Uterine smooth muscle cell (primary cell): ENCODE data around the gene LDLRAD1. TPM values are rescaled to one million over a fixed set of nuclear protein-coding genes. Genes with fewer than 3 reads are reported as not detected.

Experiments used
- total RNA-seq: library from RNA; depleted of rRNA; stranded (reverse); fragments of >200 nt; gene quantifications from 2 replicates; pipeline ENCODE4 v1.2.3, GENCODE V29; 2014

The LDLRAD1 gene
- under 0.01 TPM in 1 of 2 replicates, not detected in the other for total RNA-seq

GRCh38 chr1:54017979-54018378 lies at the start of gene LDLRAD1:
LDLRAD1 (minus strand) TSS chr1:54018186; CDS start chr1:54018112, 74 bp downstream.

GRCh38 chr1:54052934-54053744 lies 35.2 kb upstream of the LDLRAD1 start, which contains the start of the genes TCEANC2 and TMEM59:
TCEANC2 (plus strand) TSS chr1:54053608; CDS start chr1:54054423, 815 bp downstream.
TMEM59 (minus strand) TSS chr1:54053204; CDS start chr1:54053188, 16 bp downstream.

Other genes with a start within 250 kb of the LDLRAD1 start
- 17.6 and 47.7 TPM in 2 replicates for gene NDC1, start 179.9 kb downstream of the LDLRAD1 start, total RNA-seq
- 15.3 and 20.0 TPM in 2 replicates for gene YIPF1, start 128.4 kb downstream of the LDLRAD1 start, total RNA-seq
- gene DIO1, start 124.0 kb downstream of the LDLRAD1 start, total RNA-seq, result not detected in 2 replicates
- 23.0 and 24.8 TPM in 2 replicates for gene IFT25, start 72.5 kb downstream of the LDLRAD1 start, total RNA-seq
- 28.8 and 34.1 TPM in 2 replicates for gene LRRC42, start 71.8 kb downstream of the LDLRAD1 start, total RNA-seq
- 150 and 341 TPM in 2 replicates for gene TMEM59, start 35.0 kb upstream of the LDLRAD1 start, total RNA-seq
- 3.0 and 3.5 TPM in 2 replicates for gene TCEANC2, start 35.4 kb upstream of the LDLRAD1 start, total RNA-seq
- not detected in 2 replicates for gene CDCP2, start 134.8 kb upstream of the LDLRAD1 start, total RNA-seq
- 6.6 and 7.2 TPM in 2 replicates for gene CYB5RL, start 181.8 kb upstream of the LDLRAD1 start, total RNA-seq
- 42.6 and 60.4 TPM in 2 replicates for gene MRPL37, start 182.0 kb upstream of the LDLRAD1 start, total RNA-seq